Gastroesophageal sphincter (tissue), 4 donors: ENCODE measurements around the gene ATOSB. TPM values are rescaled to one million over a fixed set of nuclear protein-coding genes. Genes with fewer than 3 reads are reported as not detected.

Experiments
- ATAC-seq: fragments of 150-250 bp; one replicate; pipeline ENCODE4 v1.9.1; 2016; ENCODE audit warnings: mild to moderate bottlenecking, moderate library complexity
- H3K27ac ChIP-seq, 4 donors: fragments of 200-600 bp; sonication (generic) in 3 of 4; 1 replicate in 3 of 4; 2 replicates in 1 of 4; pipeline ENCODE4 v1.5.1; 2016 to 2019
- H3K27me3 ChIP-seq: fragments of 200-600 bp; sonication (generic); one replicate; pipeline ENCODE4 v1.5.1; 2019
- H3K36me3 ChIP-seq, 2 donors: fragments of 200-600 bp; sonication (generic); one replicate each; pipeline ENCODE4 v1.5.1; 2019; ENCODE audit warnings: control low read depth in 1 of 2
- H3K4me1 ChIP-seq, 3 donors: fragments of 200-600 bp; sonication (generic); 1 replicate in 2 of 3; 2 replicates in 1 of 3; pipeline ENCODE4 v1.5.1; 2016 to 2019; ENCODE audit warnings: control low read depth in 2 of 3
- H3K4me3 ChIP-seq, 2 donors: fragments of 200-600 bp; sonication (generic); one replicate each; pipeline ENCODE4 v1.5.1; 2019; ENCODE audit warnings: mild to moderate bottlenecking in 1 of 2, moderate library complexity in 1 of 2
- H3K9me3 ChIP-seq, 3 donors: fragments of 200-600 bp; sonication (generic); one replicate each; pipeline ENCODE4 v1.5.1; 2017 to 2019; ENCODE audit warnings: control low read depth in 2 of 3
- EP300 ChIP-seq: sonication (generic); formaldehyde crosslinking; IDR thresholded peaks from one replicate; pipeline ENCODE4 v1.6.1; 2017; ENCODE audit warnings: antibody characterized with exemption, mild to moderate bottlenecking
- POLR2A ChIP-seq, 2 donors: fragments of 450-650 bp; IDR thresholded peaks; one replicate each; pipeline ENCODE4 v1.6.1; 2017; ENCODE audit warnings: antibody characterized with exemption in 2 of 2, mild to moderate bottlenecking in 2 of 2, moderate library complexity in 1 of 2
- POLR2AphosphoS5 ChIP-seq: sonication (generic); formaldehyde crosslinking; IDR thresholded peaks from one replicate; pipeline ENCODE4 v1.6.1; 2017; ENCODE audit warnings: antibody characterized with exemption
- WGBS, 2 donors: methylation state at CpG; one replicate each; pipeline ENCODE4 v1.1.5; 2018; ENCODE audit warnings: low coverage in 1 of 2; 5-methylcytosine and 5-hydroxymethylcytosine counted together
- total RNA-seq, 4 donors: library from RNA; depleted of rRNA; stranded (reverse); fragments of >200 nt; gene quantifications; one replicate each; pipeline ENCODE4 v1.1.0, GENCODE V29; 2016
- TF ChIP-seq, protein P1 (sequence below), 4 experiments: fragments of 200-600 bp in 2 of 4; fragments of 450-650 bp in 2 of 4; sonication (generic) in 1 of 4; IDR thresholded peaks; one replicate each; pipeline ENCODE4 v1.5.1; 2017 to 2019; ENCODE audit warnings: antibody characterized with exemption in 4 of 4, mild to moderate bottlenecking in 2 of 4, moderate library complexity in 2 of 4

ATOSB gene
- total RNA-seq, 4 donors from 2014 or later = 13.4 to 32.6 (median 18.3) TPM

DNA sequence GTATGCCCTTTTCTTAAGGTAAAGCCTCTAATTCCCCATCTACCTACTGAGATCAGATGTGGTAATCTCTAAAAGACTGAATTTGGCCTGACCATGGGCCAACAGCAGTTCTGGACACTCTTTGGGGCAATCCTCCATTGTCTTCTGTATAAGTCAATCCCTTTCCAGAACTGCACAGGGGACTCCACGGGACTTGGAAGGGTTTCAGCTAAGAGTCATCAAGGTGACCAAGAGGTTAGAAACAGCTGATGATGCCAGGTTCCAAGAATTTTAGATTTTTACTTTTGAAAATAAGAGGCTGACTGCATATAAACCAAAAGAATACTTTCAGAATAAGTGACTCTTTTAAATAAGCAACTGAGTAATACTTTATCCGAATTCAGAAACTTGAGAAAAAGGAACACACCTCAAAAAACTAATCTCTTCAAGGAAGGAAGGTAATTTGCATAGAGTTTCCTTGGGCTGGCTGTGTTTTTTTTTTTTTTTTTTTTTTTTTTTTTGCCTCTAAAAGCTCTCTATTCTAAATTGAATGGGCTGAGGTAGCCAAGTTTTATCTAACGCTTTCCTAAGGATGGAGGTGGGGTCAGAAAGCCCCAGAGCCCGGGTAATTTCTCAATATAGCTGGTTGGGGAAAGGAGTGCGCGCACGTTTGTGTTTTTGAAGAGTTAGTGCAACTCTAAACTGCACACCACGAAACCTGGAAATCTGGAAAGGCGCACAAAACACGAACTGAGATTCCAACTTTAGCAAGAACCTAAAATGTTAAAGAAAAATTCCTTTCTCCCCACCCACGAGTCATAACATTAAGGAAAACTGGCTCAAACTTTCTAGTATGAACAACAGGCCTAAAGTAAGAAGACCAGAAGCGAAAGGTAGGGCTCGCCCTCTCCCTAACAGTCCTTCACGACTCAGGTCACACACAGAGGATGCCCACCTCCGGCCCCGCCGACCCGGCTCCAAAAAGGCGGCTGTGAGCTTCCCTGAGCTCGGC lies 44.5 kb downstream of the ATOSB start:
- Histone ChIP-seq H3K27ac (peak overlapping the region; percentile 96 to 100 (median 100)), H3K4me3 (peak overlapping the region; percentile 76 to 94), H3K9me3 (no peaks in the 10 kb centered on the region), H3K36me3 (peaks cover 0 to 39% of the 10 kb centered on the region in 2 donors), H3K27me3 (no peaks in the 10 kb centered on the region), H3K4me1 (peaks cover 4 to 51% (median 27%) of the 10 kb centered on the region in 3 donors)
- ATAC-seq = no peak
- TF ChIP-seq, protein P1, sequence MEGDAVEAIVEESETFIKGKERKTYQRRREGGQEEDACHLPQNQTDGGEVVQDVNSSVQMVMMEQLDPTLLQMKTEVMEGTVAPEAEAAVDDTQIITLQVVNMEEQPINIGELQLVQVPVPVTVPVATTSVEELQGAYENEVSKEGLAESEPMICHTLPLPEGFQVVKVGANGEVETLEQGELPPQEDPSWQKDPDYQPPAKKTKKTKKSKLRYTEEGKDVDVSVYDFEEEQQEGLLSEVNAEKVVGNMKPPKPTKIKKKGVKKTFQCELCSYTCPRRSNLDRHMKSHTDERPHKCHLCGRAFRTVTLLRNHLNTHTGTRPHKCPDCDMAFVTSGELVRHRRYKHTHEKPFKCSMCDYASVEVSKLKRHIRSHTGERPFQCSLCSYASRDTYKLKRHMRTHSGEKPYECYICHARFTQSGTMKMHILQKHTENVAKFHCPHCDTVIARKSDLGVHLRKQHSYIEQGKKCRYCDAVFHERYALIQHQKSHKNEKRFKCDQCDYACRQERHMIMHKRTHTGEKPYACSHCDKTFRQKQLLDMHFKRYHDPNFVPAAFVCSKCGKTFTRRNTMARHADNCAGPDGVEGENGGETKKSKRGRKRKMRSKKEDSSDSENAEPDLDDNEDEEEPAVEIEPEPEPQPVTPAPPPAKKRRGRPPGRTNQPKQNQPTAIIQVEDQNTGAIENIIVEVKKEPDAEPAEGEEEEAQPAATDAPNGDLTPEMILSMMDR (IDR thresholded peaks at IDR 0.05) = no peak
- TF ChIP-seq EP300 = no peak
- TF ChIP-seq POLR2A (IDR thresholded peaks at IDR 0.05) = no peak
- TF ChIP-seq POLR2AphosphoS5 = no peak
- 0 to 4% methylated on average over 9 to 10 of the region's 20 CpGs for WGBS, 2 donors

DNA sequence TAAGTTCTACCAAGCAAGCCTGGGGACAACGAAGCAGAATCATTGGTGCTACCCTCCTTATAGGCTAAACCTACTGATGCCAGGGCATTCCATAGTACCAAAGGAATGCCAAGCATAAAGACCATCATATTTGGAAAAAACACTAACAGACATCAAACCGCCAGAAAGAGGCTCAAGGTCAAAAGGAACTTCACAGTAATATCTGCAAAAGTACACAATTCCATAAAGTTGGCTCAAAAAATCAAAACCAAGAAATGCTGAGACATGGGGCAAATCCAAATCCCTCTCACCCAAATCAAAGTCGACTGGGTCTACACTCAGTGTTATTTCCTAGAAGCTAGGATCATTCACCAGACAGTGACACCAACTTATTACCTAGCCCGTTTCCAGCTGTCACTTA lies 46.6 kb downstream of the ATOSB start:
- TF ChIP-seq POLR2A (IDR thresholded peaks at IDR 0.05) (no peak), EP300 (no peak), POLR2AphosphoS5 (no peak)
- TF ChIP-seq, protein P1 (IDR thresholded peaks at IDR 0.05) = no peak
- Histone ChIP-seq H3K4me1 (peaks cover 4 to 51% (median 27%) of the 10 kb centered on the region in 3 donors), H3K27ac (peak overlapping the region in 2 of 4 donors; percentile 0 to 100), H3K4me3 (no peak overlapping the region), H3K9me3 (no peaks in the 10 kb centered on the region), H3K27me3 (no peaks in the 10 kb centered on the region), H3K36me3 (peaks cover 16 to 44% of the 10 kb centered on the region in 2 donors)
- no peak for ATAC-seq
- WGBS, 2 donors = 62 to 67% methylated on average over 3 to 4 of the region's 4 CpGs

DNA sequence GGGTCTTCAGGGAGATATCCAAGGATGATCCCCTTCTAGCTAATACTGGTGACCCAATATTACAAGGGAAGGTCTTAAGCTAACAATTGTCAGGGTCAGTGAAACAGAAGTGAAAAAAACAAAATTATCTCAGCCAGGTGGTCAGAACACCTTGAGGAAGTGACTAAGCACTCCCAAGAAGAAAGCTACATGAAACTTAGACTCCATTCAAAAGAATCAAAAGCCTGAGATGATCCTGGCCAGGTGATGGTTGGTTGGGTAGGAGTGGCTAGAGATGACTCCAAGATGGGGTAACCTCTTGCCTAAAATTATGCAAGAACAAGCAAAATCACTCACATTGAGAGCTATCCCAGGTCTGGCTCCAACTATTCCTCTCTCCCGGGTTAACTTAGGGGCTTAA lies 48.6 kb downstream of the ATOSB start:
- TF ChIP-seq POLR2AphosphoS5 = no peak
- TF ChIP-seq EP300 = no peak
- no peak for TF ChIP-seq POLR2A (IDR thresholded peaks at IDR 0.05)
- TF ChIP-seq, protein P1 (IDR thresholded peaks at IDR 0.05) = no peak
- H3K27me3 ChIP-seq = no peaks in the 10 kb centered on the region
- no peak overlapping the region for H3K27ac ChIP-seq
- WGBS, 2 donors = 50% methylated on average over 1 of the region's 1 CpG; no CpG with 5 or more reads in 1 of the 2 donors
- H3K9me3 ChIP-seq = no peaks in the 10 kb centered on the region
- no peak for ATAC-seq
- peaks cover 25 to 64% of the 10 kb centered on the region in 2 donors for H3K36me3 ChIP-seq
- H3K4me1 ChIP-seq = peaks cover 4 to 47% (median 27%) of the 10 kb centered on the region in 3 donors
- no peak overlapping the region for H3K4me3 ChIP-seq

DNA sequence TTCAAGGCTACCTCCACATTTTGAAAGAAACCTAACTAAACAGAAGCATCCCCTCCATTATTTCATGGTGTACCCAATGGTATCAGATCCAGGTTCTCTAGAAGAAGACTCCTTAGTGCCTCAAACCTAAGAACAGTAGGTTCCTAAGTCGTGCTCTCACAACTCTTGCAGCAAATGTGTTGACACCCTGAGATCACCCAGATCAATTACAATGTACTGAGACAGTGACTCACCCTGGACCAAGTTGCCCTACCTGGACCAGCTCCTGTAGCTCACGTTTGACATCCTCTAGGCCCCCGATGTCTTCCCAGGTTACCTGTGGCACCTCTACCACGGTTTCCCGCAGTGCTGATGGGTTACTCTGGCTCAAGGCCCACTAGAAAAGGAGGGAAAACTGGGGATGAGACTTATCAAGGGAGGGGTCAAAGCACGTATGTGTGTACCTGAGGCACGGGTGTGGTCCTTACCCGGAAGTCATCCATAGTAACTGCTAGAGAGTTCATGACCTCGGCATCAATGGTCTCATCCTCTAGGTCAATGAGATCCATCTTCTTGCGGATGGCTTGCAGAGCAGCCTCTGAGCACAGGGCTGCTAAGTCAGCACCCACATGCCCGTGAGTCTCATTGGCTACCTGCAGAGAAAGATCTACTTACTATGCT lies 55.0 kb downstream of the ATOSB start:
- ATAC-seq = no peak
- TF ChIP-seq POLR2A (IDR thresholded peaks at IDR 0.05) = no peak
- TF ChIP-seq, protein P1 (IDR thresholded peaks at IDR 0.05) = no peak
- no peak for TF ChIP-seq EP300
- TF ChIP-seq POLR2AphosphoS5 = no peak
- H3K36me3 ChIP-seq = peaks cover 33 to 100% of the 10 kb centered on the region in 2 donors
- H3K4me1 ChIP-seq = no peaks in the 10 kb centered on the region
- no peaks in the 10 kb centered on the region for H3K27me3 ChIP-seq
- WGBS, 2 donors = 82 to 90% methylated on average over 2 to 4 of the region's 11 CpGs
- H3K9me3 ChIP-seq = no peaks in the 10 kb centered on the region
- H3K27ac ChIP-seq = no peak overlapping the region
- H3K4me3 ChIP-seq = no peak overlapping the region
